PC-3 (cell line): ENCODE measurements around the gene SPARC. TPM values are rescaled to one million over a fixed set of nuclear protein-coding genes. Genes with fewer than 3 reads are reported as not detected.

Experiments
- ATAC-seq: fragments of 200-7000 bp; cut with Tn5 transposase; 2 replicates; pipeline ENCODE4 v1.9.1; 2020; ENCODE audit warnings: mild to moderate bottlenecking, moderate library complexity
- BruUV-seq: library from RNA; stranded (reverse); fragments of 400-500 nt; replicated peaks from 2 replicates; lab custom pipeline; 2021; lab: Mats Ljungman, UMichigan
- CTCF ChIA-PET: fragments of 300-600 bp; sonication (Branson Sonifier 250); formaldehyde crosslinking; loops from one replicate; lab custom pipeline; 2022; ENCODE audit warnings: antibody characterized with exemption; lab: Charles Lee
- POLR2A ChIA-PET: fragments of 300-600 bp; sonication (Branson Sonifier 250); formaldehyde crosslinking; loops from one replicate; lab custom pipeline; 2022; ENCODE audit warnings: antibody characterized with exemption; ENCODE audit not compliant: unreplicated experiment; lab: Charles Lee
- DNase-seq: peaks from one replicate; pipeline ENCODE4 v3.0.0-alpha.2; 2015
- H2AFZ ChIP-seq: fragments of 300-600 bp; sonication (generic); 2 replicates; pipeline ENCODE4 v1.6.0; 2016; ENCODE audit warnings: antibody characterized with exemption, low read length
- H3F3A ChIP-seq: fragments of 300-600 bp; sonication (generic); one replicate; pipeline ENCODE4 v1.6.0; 2017; ENCODE audit warnings: antibody characterized with exemption, low read length, control low read depth, mild to moderate bottlenecking; ENCODE audit not compliant: unreplicated experiment
- H3K27ac ChIP-seq: fragments of 300-600 bp; sonication (generic); 2 replicates; pipeline ENCODE4 v1.5.1; 2016; ENCODE audit warnings: mild to moderate bottlenecking, low read length
- H3K27me3 ChIP-seq: fragments of 300-600 bp; sonication (generic); 2 replicates; pipeline ENCODE4 v1.6.1; 2016; ENCODE audit warnings: low read length, mixed read lengths
- H3K36me3 ChIP-seq: fragments of 300-600 bp; sonication (generic); 2 replicates; pipeline ENCODE4 v1.6.1; 2016; ENCODE audit warnings: low read depth, mixed run types, low read length, mixed read lengths
- H3K4me1 ChIP-seq: fragments of 300-600 bp; sonication (generic); 2 replicates; pipeline ENCODE4 v1.5.1; 2016; ENCODE audit warnings: low read length; ENCODE audit not compliant: insufficient read depth
- H3K4me2 ChIP-seq: fragments of 300-600 bp; sonication (generic); 2 replicates; pipeline ENCODE4 v1.6.0; 2016; ENCODE audit warnings: low read length
- H3K4me3 ChIP-seq: fragments of 300-600 bp; sonication (generic); 2 replicates; pipeline ENCODE4 v1.5.1; 2016; ENCODE audit warnings: mild to moderate bottlenecking, low read length, mixed read lengths
- H3K79me2 ChIP-seq: fragments of 300-600 bp; sonication (generic); 2 replicates; pipeline ENCODE4 v1.6.1; 2017; ENCODE audit warnings: low read length, mixed read lengths
- H3K9ac ChIP-seq: fragments of 300-600 bp; sonication (generic); 2 replicates; pipeline ENCODE4 v1.6.0; 2016; ENCODE audit warnings: mild to moderate bottlenecking, low read length
- H3K9me2 ChIP-seq: fragments of 300-600 bp; sonication (generic); replicated peaks from 2 replicates; pipeline ENCODE4 v1.6.1; 2016; ENCODE audit warnings: mixed run types, low read length, mixed read lengths
- H3K9me3 ChIP-seq: fragments of 300-600 bp; sonication (generic); 2 replicates; pipeline ENCODE4 v1.6.1; 2016; ENCODE audit warnings: low read length, mixed read lengths
- H4K20me1 ChIP-seq: fragments of 300-600 bp; sonication (generic); 2 replicates; pipeline ENCODE4 v1.6.1; 2016; ENCODE audit warnings: low read length, mixed read lengths
- CTCF ChIP-seq: fragments of 300-600 bp; sonication (generic); conservative IDR thresholded peaks from 2 replicates; pipeline ENCODE4 v1.5.1; 2017; ENCODE audit warnings: antibody characterized with exemption, low read depth, mild to moderate bottlenecking, low read length
- EZH2 ChIP-seq: fragments of 300-600 bp; sonication (generic); IDR thresholded peaks from one replicate; pipeline ENCODE4 v1.6.1; 2017; ENCODE audit warnings: antibody characterized with exemption, mild to moderate bottlenecking, low read length; ENCODE audit not compliant: unreplicated experiment
- EZH2phosphoT487 ChIP-seq: fragments of 300-600 bp; sonication (generic); IDR thresholded peaks from 2 replicates; pipeline ENCODE4 v1.6.1; 2018; ENCODE audit warnings: mild to moderate bottlenecking, antibody characterized with exemption, low read length, borderline replicate concordance
- intact Hi-C: fragments of 100-400 bp; cut with micrococcal nuclease; formaldehyde crosslinking; loops from 2 replicates; pipeline ENCODE4 v1.9.0; 2023
- total RNA-seq: library from RNA; depleted of rRNA; stranded (reverse); fragments of >200 nt; gene quantifications from 2 replicates; pipeline ENCODE4 v1.2.3, GENCODE V29; 2014

Gene SPARC
- total RNA-seq, 1 experiment from 2014 or later = 2.7 TPM

- H3K4me1 ChIP-seq = peaks cover 10% of the 10 kb centered on the region
- no TSS peak for BruUV-seq
- DNase-seq (no peak), ATAC-seq (no peak)
- H3K79me2 ChIP-seq = no peaks in the 10 kb centered on the region
- H3K27me3 ChIP-seq = no peaks in the 10 kb centered on the region
- no peak overlapping the region for H3K27ac ChIP-seq
- ChIA-PET POLR2A (no interaction called here), CTCF (no interaction called here)
- intact Hi-C loops = loop anchor here (2.0 kb wide), 1 partner anchor 36 kb away; no protein-coding TSS in a partner anchor
- H3K9me3 ChIP-seq = no peaks in the 10 kb centered on the region
- H4K20me1 ChIP-seq = no peaks in the 10 kb centered on the region
- TF ChIP-seq EZH2 (no peak), EZH2phosphoT487 (no peak), CTCF (no peak)
- H3K4me3 ChIP-seq = no peak overlapping the region
- no peak overlapping the region for H3K4me2 ChIP-seq
- H3K9me2 ChIP-seq = no peaks in the 10 kb centered on the region
- H2AFZ ChIP-seq = peak overlapping the region; percentile 81; the same call in 1 of the 2 replicates
- no peaks in the 10 kb centered on the region for H3K36me3 ChIP-seq
- no peaks in the 10 kb centered on the region for H3F3A ChIP-seq
- no peak overlapping the region for H3K9ac ChIP-seq
These were observed 23.9 kb downstream of the SPARC start for GRCh38 chr5:151662805-151663204.

- no peak overlapping the region for H3K9ac ChIP-seq
- no peaks in the 10 kb centered on the region for H4K20me1 ChIP-seq
- intact Hi-C loops = loop anchor here (2.0 kb wide), 1 partner anchor 37 kb away; no protein-coding TSS in a partner anchor
- TF ChIP-seq CTCF (no peak), EZH2phosphoT487 (no peak), EZH2 (no peak)
- ChIA-PET POLR2A (interaction anchor here (0.6 kb wide), 1 partner anchor 153 kb away, joined by 3 read pairs; no protein-coding TSS in a partner anchor), CTCF (interaction anchor here (0.6 kb wide), 1 partner anchor 78 kb away, joined by 5 read pairs; no protein-coding TSS in a partner anchor)
- no TSS peak for BruUV-seq
- ATAC-seq (no peak), DNase-seq (no peak)
- H3K79me2 ChIP-seq = no peaks in the 10 kb centered on the region
- no peaks in the 10 kb centered on the region for H3F3A ChIP-seq
- no peak overlapping the region for H3K4me2 ChIP-seq
- no peak overlapping the region for H2AFZ ChIP-seq
- no peaks in the 10 kb centered on the region for H3K27me3 ChIP-seq
- no peaks in the 10 kb centered on the region for H3K9me2 ChIP-seq
- no peaks in the 10 kb centered on the region for H3K36me3 ChIP-seq
- H3K4me1 ChIP-seq = peaks cover 10% of the 10 kb centered on the region
- H3K27ac ChIP-seq = no peak overlapping the region
- no peaks in the 10 kb centered on the region for H3K9me3 ChIP-seq
- H3K4me3 ChIP-seq = no peak overlapping the region
These were observed 24.6 kb downstream of the SPARC start for GRCh38 chr5:151661968-151662732.
